NCI-H510A treated with DMSO at 0.1 percent for 48 hours (cell line): ENCODE measurements around the gene GRK4.
"Not testable (repeated sequence)": the region's sequence is repeated elsewhere in the genome, so short reads cannot be mapped to it uniquely, and the experiment has no call there.

Experiments used
- DNase-seq: peaks from one replicate; lab custom pipeline; 2025; lab: John Stamatoyannopoulos, UW

Gene GRK4

DNA sequence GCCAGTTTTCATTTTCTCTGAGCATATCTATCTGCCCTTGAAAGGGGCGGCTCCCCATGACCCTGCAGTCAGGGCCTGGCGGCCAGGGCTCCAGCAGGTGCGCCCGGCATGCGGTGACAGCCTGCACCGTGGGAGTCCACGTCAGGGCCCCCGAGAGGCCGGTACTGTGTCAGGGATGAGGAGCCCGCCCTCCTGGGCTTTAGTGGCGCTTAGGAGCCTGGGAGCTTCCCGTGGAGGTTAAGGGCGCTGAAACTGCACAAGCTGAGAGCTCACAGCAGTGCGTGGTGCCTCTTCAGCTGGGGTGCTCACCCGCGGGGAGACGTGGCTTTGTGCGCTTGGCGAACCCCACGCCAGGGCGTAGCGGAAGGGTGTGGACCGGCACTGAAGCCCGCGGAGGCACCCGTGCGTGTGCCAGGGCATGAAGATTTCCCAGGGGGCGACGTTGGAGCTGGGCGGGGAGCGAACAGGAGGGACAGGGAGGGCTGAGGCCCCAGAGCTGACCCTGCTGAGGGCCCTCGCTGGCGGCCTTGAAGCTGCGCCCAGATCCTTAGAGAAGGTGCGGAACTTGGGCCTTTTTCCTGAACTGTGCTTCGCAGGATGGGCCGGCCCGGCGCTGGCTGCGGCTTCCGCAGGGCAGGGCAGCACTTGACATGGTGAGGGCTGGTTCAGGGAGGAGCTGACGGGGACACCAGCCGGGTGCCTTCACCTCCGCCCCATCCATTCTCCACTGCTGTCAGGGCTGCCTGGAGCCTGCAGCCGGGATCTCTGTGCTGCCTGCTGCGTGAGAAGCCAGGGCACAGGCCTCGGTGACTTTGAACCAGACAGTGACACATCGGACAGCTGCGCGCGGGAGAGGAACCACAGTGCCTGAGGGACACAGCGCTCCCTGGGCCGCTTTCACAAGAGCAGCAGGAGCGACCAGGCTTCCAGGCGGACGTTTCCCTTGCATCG lies 78.1 kb downstream of the GRK4 start:
- peak; percentile 14 for DNase-seq

DNA sequence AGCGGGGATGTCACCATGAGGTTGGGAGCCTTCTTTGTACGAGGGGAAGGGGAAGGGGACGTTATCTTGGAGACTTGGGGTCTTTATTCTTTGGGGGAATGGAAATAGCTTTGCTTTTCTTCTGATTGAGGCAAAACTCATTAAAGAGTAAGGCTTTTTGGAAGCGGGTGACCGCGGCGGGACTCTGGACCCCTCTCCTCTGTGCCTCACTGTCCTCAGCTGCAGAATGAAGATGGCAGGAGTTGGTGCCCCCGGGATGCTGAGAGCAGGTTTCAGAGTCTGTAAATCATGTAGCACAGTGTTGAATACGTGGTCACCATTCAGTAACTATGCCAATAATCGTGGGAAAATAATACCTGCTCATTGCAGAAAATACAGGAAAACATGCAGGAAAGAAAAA lies 78.9 kb downstream of the GRK4 start:
- DNase-seq, result no peak

DNA sequence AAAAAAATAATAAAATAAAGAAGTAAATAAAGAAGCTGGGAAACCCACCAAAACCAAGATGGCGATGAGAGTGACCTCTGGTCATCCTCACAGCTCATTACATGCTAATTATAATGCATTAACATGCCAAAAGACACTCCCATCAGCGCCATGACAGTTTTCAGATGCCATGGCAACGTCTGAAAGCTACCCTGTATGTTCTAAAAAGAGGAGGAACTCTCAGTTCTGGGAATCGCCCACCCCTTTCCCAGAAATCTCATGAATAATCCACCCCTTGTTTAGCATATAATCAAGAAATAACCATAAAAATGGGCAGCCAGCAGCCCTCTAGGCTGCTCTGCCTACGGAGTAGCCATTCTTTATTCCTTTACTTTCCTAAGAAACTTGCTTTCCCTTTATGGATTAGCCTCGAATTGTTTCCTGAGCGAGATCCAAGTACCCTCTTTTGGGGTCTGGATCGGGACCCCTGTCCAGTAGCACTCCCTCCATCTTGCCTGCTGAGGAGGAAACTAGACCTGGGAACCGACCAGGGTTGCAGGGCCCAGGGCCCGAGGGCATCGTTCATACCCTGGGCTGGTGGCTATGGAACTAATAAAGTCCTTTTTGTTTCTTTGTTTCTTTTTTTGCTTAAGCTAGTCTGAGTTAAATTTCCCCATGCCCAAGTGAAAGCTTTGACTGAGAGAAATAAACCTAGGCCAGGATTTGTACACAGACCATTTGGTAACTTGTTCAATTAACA lies 80.1 kb downstream of the GRK4 start:
- DNase-seq, result no peak

DNA sequence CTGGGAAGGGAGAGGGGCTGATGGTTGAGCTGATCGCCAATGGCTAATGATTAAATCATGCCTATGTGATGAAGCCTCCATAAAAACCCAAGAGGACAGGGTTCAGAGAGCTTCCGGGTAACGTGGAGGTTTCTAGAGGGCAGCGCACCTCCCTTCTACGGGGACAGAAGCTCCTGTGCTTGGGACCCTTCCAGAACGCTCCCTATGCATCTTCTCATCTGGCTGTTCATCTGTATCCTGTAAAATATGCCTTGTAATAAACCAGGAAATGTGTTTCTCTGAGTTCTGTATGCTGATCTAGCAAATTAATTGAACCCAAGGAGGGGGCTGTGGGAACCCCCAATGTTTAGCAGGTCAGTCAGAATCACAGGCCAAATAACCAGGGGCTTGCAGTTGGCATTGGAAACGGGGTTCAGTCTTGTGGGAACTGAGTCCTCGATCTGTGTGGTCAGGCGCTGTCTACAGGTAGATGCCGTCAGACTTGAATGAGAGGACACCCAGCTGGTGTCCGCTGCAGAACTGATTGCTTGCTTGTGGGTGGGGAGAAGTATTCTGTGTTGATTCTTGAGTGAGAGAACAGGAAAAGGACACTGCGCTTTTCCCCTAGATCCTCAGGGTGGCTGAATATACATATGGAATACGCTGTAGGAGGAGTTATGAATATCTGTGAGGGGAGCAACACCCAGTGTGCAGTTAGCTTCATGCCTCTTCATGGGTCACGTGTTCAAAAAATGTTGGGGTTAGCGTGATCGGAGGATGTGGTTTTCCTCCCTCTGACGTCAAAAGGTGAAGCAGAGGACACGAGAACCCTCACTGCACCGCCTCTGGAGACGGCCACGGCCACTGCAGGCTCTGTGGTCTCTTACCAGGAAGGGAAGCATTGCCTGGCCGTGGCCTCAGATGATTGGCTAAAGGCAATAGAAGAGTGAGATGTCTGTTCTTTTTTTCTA lies 81.8 kb downstream of the GRK4 start:
- DNase-seq, result no peak

DNA sequence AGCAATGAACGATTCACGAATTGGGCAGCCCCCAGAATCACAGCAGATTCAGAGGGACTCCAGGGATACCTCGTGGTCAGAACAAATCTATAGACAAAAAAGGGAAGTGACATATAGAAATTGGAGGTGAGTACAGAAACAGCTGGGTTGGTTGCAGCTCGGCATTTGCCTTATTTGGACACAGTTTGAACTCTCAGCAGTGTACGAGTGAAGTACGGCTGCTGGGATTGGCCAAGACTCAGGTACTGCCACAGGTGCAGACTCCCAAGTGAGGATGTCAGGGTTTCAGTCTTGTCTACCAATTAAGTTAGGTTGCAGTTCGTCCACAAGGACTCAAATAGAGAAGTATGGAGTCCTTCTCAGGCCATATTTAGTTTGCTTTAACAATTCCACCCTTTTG lies 82.8 kb downstream of the GRK4 start:
- peak; percentile 4 for DNase-seq

DNA sequence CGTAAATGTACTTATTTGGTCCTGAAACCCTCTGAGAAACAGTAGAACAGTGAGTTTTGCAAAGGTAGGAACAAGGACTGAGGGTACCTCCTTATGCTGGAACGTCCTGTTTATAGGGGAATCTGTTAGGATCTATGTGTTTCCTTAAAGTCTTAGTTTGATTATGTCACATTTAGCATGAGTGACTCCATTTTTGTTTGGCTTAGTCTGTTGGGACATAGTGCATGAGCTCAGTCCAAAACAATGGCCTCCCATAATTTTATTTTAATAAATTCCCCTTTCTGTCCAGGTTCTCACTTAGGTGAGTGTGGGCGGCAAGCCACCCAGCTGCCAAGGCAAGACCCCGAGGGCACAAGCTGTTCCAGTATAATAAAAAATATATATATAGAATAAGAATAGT lies 83.3 kb downstream of the GRK4 start:
- DNase-seq, result no peak

DNA sequence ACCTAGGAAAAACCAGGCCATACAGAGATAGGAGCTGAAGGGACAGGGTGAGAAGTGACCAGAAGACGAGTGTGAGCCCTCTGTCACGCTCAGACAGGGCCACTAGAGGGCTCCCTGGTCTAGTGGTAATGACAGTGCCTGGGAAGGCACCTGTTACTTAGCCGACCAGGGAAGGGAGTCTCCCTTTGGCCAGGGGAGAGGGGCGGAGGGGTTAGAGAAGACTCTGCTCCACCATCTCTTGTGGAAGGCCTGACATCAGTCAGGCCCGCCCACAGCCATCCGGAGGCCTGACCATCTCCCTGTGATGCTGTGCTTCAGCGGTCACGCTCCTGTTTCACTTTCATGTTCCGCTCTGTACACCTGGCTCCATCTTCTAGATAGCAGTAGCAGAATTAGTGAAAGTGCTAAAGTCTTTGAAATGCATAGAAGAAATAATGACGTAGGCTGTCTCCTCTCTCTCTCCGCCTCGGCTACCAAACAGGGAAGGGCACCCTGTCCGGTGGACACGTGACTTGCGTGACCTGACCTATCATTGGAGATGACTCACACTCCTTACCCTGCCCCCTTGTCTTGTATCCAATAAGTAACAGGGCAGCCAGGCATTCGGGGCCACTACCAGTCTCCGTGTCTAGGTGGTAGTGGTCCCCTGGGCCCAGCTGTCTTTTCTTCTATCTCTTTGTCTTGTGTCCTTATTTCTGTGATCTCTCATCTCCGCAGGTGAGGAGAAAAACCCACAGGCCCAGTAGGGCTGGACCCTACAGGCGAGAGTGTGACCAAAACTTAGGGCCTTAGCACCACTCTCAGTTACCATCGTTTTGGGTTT lies 84.3 kb downstream of the GRK4 start:
- DNase-seq, result peak; percentile 53

DNA sequence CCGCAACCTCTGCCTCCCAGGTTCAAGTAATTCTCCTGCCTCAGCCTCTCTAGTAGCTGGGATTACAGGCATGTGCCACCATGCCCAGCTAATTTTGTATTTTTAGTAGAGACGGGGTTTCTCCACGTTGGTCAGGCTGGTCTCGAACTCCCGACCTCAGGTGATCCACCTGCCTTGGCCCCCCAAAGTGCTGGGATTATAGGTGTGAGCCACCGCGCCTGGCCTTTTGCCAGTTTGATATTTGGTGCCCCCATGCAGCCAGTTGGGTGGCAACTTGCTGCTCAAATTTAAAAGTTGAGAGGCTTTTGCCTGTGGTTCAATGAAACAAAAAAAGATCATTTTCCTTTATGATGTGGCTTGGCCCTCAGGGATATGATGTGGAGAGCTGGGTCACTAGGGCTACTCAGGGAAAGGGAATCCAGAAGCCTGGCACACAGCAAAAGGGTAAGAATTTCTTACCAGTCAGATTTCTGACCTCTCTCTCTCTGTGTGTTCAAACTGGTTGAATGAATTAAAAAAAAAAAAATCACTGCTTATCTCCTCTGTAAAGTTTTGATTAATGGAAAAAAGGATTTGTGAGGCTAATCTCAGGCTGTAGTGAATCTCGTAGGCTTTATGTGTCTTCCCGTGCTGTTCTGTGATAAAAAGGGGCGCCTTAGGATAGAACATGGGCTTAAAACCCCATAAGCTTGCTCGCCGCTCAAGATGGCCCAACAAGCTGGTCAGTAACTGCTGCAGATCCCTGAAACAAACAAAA lies 87.9 kb downstream of the GRK4 start:
- not testable (repeated sequence) for DNase-seq

DNA sequence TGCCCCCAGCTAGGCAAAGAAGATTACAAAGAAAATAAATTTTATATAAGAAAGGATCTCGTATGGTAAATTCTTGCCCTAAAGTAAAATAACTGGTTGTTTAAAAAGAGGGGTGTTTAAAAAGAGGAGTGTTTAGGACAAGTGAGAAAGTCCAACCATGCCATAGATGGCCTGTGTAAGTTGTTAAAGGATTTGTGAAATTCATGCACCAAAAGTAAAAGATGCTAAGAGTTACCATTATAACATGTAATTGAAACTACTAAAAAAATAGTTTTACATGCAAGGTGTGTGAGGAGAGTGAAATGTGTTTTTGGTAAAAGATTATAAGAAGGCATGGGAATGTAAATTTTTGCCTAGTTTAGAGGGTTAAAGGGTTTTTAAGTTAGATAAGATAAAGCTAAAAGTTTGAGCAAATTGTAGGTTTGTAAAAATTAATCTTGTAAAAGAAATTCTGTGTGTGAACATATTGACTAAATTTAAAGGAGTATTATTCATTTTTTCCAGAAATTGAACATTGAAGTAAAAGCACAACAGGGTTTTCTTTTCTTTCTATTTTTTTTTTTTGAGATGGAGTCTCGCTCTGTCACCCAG lies 90.9 kb downstream of the GRK4 start:
- DNase-seq, result no peak

DNA sequence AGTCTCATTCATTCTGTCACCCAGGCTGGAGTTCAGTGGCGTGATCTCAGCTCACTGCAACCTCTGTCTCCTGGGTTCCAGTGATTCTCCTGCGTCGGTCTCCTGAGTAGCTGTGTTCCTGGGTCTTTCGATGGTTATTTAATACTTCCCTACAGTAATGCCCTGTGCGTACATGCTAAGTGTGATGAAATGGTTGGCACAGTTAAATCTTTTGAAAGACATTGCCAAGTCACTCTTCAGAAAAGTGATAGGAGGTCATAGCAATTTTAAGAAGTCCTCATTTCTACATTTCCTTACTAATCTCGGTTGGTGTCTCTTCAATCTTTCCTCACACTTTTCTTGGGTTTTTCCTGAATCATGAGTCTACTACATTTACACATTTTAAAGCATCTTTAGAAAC lies 96.6 kb downstream of the GRK4 start:
- no peak for DNase-seq

DNA sequence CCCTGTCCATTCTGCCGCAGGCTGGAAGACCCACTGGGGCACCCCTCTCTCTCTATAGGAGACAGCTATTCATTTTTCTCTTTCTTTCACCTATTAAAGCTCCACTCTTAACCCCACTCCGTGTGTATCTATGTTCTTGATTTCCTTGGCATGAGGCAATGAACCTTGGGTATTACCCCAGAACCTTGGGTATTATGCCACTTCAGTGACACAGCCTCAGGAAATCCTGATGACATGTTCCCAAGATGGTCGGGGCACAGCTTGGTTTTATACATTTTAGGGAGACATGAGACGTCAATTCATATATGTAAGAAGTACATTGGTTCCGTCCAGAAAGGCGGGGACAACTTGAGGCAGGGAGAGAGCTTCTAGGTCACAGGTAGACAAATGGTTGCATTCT lies 97.6 kb downstream of the GRK4 start:
- DNase-seq, result no peak

DNA sequence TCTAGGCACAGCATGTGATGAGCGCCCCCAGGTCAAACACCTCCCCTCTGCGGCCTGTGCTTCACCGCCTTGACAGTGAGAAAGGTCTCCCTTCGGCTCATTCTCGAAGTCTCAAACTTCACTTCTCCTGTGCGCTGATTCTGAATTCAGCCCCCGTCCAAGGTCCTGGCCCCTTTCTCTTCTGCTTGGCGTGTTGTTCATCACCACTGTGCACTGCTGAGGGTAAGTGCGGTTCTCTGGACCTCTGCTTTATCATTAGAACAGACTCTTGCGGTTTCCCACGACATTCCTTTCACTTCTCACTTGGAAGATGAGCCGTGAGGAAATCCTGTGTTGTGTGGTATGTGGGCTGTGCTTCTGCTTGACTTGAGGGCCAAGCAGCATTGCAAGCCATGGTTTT lies 99.1 kb downstream of the GRK4 start:
- DNase-seq, result no peak

DNA sequence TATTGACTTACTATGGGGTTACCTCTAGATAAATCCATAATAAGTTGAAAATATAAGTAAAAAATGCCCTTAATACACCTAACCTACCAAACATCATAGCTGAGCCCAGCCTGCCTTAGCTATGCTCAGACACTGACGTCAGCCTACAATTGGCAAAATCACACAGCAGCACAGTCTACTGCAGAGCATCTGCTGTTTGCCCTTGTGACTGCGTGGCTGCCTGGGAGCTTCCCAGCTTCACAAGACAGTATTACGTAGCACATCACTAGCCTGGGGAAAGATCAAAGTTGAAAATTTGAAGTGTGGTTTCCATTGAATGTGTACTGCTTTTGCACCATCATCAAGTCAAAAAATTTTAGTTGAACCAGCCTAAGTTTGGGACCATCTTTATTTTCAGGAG lies 102.2 kb downstream of the GRK4 start:
- DNase-seq, result no peak

DNA sequence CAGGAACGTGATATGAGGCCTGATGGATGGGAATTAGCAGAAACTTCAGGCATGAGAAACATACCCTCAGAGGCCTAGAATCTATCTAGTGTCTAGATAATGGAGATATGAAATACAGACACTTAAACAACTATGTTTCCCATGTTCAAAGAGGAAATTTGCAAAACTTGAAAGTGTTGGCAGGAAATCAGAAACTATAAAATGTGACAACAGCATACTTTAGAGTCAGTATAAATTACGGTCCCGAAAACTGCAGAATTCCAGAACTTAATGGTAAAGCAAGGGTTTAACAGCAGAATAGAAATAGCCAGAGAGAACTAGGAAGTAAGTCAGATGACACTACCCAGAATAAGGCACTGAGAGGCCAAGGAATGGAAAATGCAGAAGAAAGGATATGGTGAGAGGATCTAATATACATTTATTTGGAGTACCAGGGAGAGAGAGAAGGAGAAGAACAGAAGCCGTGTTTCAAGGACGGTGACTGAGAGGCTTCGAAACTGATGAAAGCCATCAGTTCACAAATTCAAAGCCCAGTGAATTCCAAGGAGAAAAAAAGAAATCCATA lies 103.5 kb downstream of the GRK4 start:
- DNase-seq, result no peak

DNA sequence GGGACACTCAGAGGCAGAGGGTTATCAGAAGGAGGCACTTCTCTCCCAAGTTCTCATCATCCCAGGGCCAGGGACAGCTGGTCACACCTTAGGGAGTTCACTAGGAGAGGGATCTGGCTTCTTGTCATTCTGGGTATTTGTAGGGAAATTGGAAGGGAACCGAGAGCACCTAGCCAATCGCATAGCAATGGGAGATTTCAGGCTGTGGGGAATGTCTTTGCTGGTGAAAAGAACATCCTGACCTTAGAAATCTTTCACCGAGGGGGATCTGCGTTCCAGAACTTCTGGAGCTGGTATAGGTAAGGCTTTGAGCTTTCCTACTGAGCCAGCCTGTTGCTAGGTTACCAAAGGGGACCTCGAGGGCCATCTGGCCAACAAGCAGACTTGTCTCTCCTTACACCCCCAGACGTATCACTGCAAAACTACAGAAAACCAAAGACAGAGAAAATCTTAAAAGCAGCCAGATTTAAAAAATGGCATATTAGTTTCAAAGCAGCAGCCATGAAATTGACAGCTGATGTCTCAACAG lies 104.2 kb downstream of the GRK4 start:
- no peak for DNase-seq

DNA sequence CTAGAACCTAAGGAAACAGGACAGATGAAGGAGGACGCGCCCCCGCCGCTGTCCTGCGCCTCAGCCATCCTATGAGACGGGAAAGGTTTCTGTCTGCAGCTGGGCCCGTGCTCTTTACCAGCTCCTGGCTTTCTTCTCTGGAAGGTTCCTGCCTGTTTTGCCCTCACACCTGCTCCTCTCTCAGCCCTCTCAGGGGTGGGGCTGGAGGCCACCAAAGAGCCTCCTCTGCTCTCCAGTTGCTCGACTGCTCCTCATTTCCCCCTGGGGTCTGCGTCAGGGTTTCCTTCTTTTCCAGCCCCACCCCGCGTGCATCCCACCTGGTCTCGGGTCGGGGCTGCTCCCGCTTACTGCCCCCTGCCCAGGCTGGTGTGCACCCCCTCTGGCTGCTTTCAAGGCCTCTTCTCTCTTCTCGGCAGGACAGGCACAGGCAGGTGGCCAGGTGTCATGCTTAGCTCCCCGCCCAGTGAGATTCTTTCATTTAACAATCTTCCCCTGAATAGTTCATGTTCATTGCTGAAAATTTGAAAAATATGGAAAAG lies 106.4 kb downstream of the GRK4 start:
- DNase-seq, result peak; percentile 38

DNA sequence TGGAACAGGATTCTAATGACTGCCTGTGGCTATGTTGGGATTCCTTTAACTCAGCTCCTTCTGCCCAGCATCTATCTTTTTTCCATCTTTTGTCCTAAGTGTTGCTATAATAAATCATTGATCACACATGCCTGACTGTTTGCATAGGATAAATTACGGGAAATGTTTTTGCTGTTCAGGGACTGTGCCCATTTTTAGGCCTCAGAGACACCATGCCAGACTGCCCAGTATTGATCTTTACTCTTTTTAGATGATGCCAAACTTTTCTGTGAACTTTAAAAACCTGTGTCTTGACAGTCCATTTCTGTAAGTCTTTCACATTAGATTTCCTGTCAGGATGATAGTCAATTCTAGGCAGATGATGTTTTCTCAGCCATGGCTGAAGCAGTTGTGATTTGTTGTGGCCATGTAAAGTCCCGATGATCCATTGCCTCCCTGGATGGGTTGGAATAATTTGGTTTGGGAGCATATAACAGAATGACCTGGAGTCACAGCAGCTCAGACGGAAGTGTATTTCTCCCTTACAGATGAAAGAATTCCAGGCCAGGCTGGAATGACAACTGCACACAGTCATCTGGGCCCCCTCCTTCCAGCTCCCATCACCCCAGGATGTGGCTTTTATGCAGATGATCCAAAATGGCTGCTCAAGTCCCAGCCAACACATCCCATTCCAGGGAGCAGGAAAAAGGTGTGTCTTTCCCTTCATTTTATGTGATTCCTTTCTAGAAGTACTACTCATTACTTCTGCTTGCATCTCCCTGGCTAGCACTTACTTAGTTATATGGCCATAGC lies 107.5 kb downstream of the GRK4 start:
- DNase-seq, result no peak

DNA sequence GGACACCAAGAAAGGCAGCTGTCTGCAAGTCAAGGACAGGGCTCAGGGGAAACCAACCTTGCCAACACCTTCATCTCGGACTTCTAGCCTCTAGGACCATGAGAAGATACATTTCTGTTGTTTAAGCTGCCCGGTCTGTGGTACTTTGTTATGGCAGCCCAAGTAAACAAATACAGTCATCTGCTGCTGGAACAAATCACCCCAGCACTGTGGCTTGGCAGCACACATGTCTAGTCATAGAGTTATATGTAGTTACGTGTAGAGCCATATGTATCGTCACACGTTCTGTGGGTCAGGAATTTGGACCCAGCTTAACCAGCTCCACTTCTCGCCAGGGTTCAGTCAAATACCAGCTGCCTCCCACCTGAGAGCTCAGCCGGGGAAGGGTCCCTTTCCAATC lies 108.4 kb downstream of the GRK4 start:
- no peak for DNase-seq
